Activated naive CD4-positive, alpha-beta T cell treated with anti-CD3 and anti-CD28 coated beads, Interleukin-2, amount 50 U/mL, for 72 hours (primary cell): Measurements from ENCODE around the gene ELP4. TPM values are rescaled to one million over a fixed set of nuclear protein-coding genes. Genes with fewer than 3 reads are reported as not detected.

Source experiments
- ATAC-seq, 2 donors: fragments of 150-1000 bp; cut with Tn5 transposase; 2 replicates each; pipeline ENCODE4 v1.10.0; 2021; ENCODE audit warnings: mild to moderate bottlenecking in 2 of 2, moderate library complexity in 2 of 2
- DNase-seq, 2 donors: peaks; one replicate each; pipeline ENCODE4 v3.0.0; 2021 to 2022; ENCODE audit warnings: low spot score in 2 of 2
- H3K27ac Mint-ChIP-seq, 2 donors: one replicate each; pipeline ENCODE4 v1.8.0; 2022; ENCODE audit warnings: mild to moderate bottlenecking in 2 of 2, mixed read lengths in 2 of 2
- H3K36me3 Mint-ChIP-seq, 2 donors: one replicate each; pipeline ENCODE4 v1.8.0; 2022; ENCODE audit warnings: mixed read lengths in 2 of 2
- H3K9me3 Mint-ChIP-seq, 2 donors: one replicate each; pipeline ENCODE4 v1.8.0; 2022; ENCODE audit warnings: mixed read lengths in 2 of 2
- total RNA-seq, 2 donors: library from RNA; stranded (reverse); gene quantifications; one replicate each; pipeline ENCODE4 v1.2.3, GENCODE V29; 2022

The ELP4 gene
- total RNA-seq, 2 donors from 2014 or later, result 19.1 to 22.7 TPM

GRCh38 chr11:31794548-31794947 lies 285.0 kb downstream of the ELP4 start:
- peaks cover 14 to 19% of the 10 kb centered on the region in 2 donors for H3K36me3 Mint-ChIP-seq

DNA sequence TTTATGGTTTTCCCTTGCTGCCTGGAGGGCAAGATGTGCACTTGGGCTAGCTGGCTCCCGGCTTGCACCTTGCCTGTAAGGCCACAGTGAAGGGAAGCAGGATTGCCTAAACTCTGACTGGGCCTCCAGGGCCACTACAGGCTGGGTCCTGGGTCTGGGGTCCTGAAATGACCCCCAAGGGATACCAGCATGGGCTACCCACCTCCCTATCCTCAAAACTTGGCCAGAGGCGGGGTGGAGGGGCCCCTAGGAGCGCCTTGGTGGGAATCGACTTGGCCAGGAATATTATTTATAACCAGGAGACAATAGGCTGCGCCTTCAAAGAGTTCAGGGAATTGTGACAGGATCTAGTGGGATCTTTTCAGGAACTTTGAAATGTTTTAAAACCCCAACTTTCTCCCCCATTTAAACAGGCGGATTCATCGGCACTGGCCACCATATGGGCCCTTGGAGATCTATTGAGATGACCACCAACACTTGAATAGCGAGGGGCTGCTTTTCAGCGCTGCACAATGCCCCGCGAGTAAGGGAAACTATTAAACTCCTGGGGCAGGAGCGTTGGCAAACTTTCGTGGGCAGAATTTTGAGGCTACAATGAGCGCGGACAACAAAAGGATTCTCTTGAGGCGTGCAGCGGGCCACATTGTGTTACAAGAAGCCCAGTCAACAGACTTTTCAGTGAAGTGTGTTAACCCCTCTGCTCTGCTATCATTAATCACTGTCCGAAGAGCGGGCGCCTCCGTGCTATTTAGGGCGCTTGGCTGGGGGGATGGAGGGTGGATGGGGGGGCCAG lies 286.3 kb downstream of the ELP4 start:
- H3K36me3 Mint-ChIP-seq, result peaks cover 25 to 29% of the 10 kb centered on the region in 2 donors
- ATAC-seq (no peak), DNase-seq (no peak)
- H3K27ac Mint-ChIP-seq, result no peak overlapping the region
- H3K9me3 Mint-ChIP-seq, result peaks cover 12 to 13% of the 10 kb centered on the region in 2 donors

More at GRCh38 chr11:31794548-31794947, 285.0 kb downstream of the ELP4 start:
- Mint-ChIP-seq H3K9me3 (peaks cover 4% of the 10 kb centered on the region in 2 donors), H3K27ac (peak overlapping the region in 1 of 2 donors; percentile 44)
- DNase-seq (no peak), ATAC-seq (no peak)

GRCh38 chr11:31796499-31797189 lies 287.1 kb downstream of the ELP4 start:
- DNase-seq, result no peak
- peaks cover 25 to 35% of the 10 kb centered on the region in 2 donors for H3K36me3 Mint-ChIP-seq
- peaks cover 13 to 17% of the 10 kb centered on the region in 2 donors for H3K9me3 Mint-ChIP-seq
- no peak for ATAC-seq
- peak overlapping the region in 1 of 2 donors; percentile 72 for H3K27ac Mint-ChIP-seq

GRCh38 chr11:31797190-31798056 lies 287.9 kb downstream of the ELP4 start:
- DNase-seq (no peak), ATAC-seq (no peak)
- peaks cover 13 to 17% of the 10 kb centered on the region in 2 donors for H3K9me3 Mint-ChIP-seq
- peaks cover 25 to 38% of the 10 kb centered on the region in 2 donors for H3K36me3 Mint-ChIP-seq
- H3K27ac Mint-ChIP-seq, result no peak overlapping the region

GRCh38 chr11:31798057-31798553 lies 288.5 kb downstream of the ELP4 start:
- DNase-seq (no peak), ATAC-seq (peak in 1 of 2 donors; percentile 18)
- Mint-ChIP-seq H3K9me3 (peaks cover 13 to 17% of the 10 kb centered on the region in 2 donors), H3K27ac (no peak overlapping the region), H3K36me3 (peaks cover 25 to 45% of the 10 kb centered on the region in 2 donors)

GRCh38 chr11:31798554-31799434 lies 289.2 kb downstream of the ELP4 start:
- ATAC-seq, result peak in 1 of 2 donors; percentile 42
- peak in 1 of 2 donors; percentile 39 for DNase-seq
- H3K27ac Mint-ChIP-seq, result no peak overlapping the region

GRCh38 chr11:31799435-31800397 lies 290.1 kb downstream of the ELP4 start:
- Mint-ChIP-seq H3K9me3 (peaks cover 13% of the 10 kb centered on the region in 2 donors), H3K27ac (peak overlapping the region in 1 of 2 donors; percentile 81), H3K36me3 (peaks cover 30 to 58% of the 10 kb centered on the region in 2 donors)
- no peak for DNase-seq
- ATAC-seq, result no peak

More at GRCh38 chr11:31798554-31799434, 289.2 kb downstream of the ELP4 start:
- peaks cover 25 to 52% of the 10 kb centered on the region in 2 donors for H3K36me3 Mint-ChIP-seq
- H3K9me3 Mint-ChIP-seq, result peaks cover 13 to 17% of the 10 kb centered on the region in 2 donors

DNA sequence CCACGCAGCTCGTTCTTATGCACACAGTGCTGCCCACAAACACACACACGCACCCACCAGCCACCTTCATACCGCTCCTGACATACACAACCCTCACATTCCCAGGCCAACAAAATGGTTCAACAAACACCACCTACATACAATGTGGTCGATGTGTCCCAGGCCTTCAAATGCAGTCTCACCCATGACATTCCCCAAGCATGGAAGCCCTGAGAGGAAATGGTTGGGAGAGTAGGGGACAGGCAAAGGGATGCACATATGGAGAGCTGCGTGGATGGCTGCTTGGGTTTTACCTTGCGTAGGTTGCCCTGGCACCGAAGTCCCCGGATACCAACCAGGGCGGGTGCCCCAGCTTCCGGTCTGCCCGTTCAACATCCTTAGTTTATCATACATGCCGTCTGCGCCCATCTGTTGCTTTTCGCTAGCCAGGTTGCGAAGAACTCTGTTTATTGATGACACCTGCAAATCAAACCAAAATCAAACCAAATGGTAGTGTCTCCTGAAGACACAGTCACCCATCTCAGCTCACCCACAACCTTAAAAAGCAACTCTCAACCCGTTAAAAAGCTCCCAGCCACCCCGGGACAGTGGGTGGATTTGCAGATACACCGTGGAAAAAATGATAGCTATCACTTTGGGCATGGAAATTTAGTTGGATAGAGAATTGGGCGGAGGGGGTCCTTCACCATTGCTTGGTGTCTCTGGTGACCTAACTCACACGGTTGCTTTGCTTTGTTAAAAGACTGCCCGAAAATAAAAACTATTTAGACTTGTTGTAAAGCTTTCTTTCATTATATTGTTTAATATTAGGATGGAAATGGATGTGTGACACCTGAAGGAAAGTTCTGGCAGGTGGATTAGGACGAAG lies 291.1 kb downstream of the ELP4 start:
- peaks cover 32 to 58% of the 10 kb centered on the region in 2 donors for H3K36me3 Mint-ChIP-seq

DNA sequence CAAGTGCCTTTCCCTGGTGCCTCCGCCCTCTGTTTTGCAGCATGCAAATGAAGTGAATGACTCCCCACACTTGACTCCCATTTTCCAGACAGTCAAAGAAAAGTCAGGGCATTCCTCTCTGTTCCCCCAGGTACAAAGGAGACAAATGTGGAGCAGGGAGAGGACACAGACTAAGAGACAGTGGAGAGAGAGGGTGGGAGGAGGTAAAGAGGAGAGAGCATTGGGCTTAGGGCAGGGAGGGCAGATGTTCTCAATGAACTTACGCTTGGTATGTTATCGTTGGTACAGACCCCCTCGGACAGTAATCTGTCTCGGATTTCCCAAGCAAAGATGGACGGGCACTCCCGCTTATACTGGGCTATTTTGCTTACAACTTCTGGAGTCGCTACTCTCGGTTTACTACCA lies 291.7 kb downstream of the ELP4 start:
- no peak overlapping the region for H3K27ac Mint-ChIP-seq
- ATAC-seq (no peak), DNase-seq (no peak)
- peaks cover 13% of the 10 kb centered on the region in 2 donors for H3K9me3 Mint-ChIP-seq
- H3K36me3 Mint-ChIP-seq, result peaks cover 32 to 58% of the 10 kb centered on the region in 2 donors

More for the DNA sequence above, 291.1 kb downstream of the ELP4 start:
- ATAC-seq (no peak), DNase-seq (no peak)
- Mint-ChIP-seq H3K27ac (peak overlapping the region in 1 of 2 donors; percentile 81), H3K9me3 (peaks cover 13% of the 10 kb centered on the region in 2 donors)

- Mint-ChIP-seq H3K36me3 (peaks cover 26 to 58% of the 10 kb centered on the region in 2 donors), H3K9me3 (peaks cover 9 to 13% of the 10 kb centered on the region in 2 donors), H3K27ac (peak overlapping the region in 1 of 2 donors; percentile 58)
- ATAC-seq, result no peak
- DNase-seq, result no peak
Measured at GRCh38 chr11:31802000-31802551, 292.5 kb downstream of the ELP4 start.

DNA sequence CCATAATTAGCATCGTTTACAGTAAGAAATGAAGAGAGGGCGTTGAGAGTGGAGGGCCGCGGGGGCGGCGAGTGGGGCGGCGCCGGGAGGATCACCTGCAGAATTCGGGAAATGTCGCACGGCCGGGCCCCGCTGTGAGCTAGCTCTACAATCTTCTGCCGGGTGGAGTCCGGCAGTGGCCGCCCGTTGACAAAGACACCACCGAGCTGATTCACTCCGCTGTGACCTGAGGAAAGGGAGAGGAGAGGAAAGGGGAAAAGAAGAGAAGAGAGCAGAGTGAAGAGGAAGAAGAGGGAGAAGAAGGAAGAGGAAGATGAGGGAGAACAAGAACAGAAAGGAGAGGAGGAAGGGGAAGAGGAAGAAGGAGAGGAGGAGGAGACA lies 293.0 kb downstream of the ELP4 start:
- ATAC-seq (no peak), DNase-seq (no peak)
- H3K9me3 Mint-ChIP-seq, result peaks cover 9 to 13% of the 10 kb centered on the region in 2 donors
- H3K27ac Mint-ChIP-seq, result no peak overlapping the region
- H3K36me3 Mint-ChIP-seq, result peaks cover 21 to 54% of the 10 kb centered on the region in 2 donors

DNA sequence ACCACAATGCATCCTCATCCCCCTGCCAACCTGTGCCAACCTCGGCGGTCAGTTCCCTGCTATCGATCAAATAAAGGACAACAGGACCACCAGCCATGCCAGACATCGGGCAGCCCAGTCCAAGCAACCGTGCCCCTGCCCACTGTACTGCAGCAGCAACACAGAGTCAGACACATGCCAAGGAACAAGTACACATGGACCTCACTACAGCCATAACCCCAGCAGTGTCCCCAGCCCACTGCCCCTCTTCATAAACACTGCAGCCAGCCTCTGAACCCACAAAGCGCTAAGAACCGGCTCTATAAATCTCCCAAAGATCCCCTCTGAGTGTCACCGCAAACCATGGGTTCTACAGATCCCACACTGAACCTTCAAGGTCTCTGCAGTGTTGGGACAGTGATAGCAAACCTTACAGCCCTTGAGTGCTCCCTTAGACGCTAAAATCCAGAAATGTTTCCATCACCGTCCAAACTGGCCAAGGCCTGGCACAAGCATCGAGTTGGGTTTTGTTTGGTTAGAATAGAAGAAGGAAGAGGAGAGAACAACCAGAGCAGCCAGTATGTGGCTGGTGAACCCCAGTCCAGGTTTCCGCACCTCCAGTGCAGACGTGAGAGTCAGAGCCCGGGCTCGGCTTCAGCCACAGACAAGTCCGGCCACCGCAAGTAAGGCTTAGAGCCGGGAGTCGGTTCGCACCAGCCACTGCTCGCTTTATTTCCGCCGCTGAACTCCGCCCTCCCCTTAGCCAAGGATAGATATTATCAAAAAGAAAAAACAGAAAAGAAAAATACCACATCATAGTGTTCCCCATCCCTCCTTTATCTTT lies 293.6 kb downstream of the ELP4 start:
- DNase-seq (no peak), ATAC-seq (no peak)
- Mint-ChIP-seq H3K27ac (peak overlapping the region in 1 of 2 donors; percentile 7), H3K36me3 (peaks cover 19 to 57% of the 10 kb centered on the region in 2 donors), H3K9me3 (peaks cover 9 to 13% of the 10 kb centered on the region in 2 donors)
